GM23248 (cell line): ENCODE results near the gene MGMT. TPM values are rescaled to one million over a fixed set of nuclear protein-coding genes. Genes with fewer than 3 reads are reported as not detected.

ENCODE experiments used
- DNase-seq: peaks from one replicate; pipeline ENCODE4 v3.0.0-alpha.2; 2015
- H2AFZ ChIP-seq: fragments of 200-600 bp; sonication (generic); 2 replicates; pipeline ENCODE4 v1.6.1; 2016; ENCODE audit warnings: antibody characterized with exemption
- H3F3A ChIP-seq: fragments of 200-600 bp; sonication (generic); 2 replicates; pipeline ENCODE4 v1.6.1; 2016; ENCODE audit warnings: mild to moderate bottlenecking, antibody characterized with exemption, mixed run types; ENCODE audit not compliant: insufficient read depth
- H3K27ac ChIP-seq: fragments of 200-600 bp; sonication (generic); 2 replicates; pipeline ENCODE4 v1.5.1; 2016; ENCODE audit warnings: mild to moderate bottlenecking
- H3K27me3 ChIP-seq: fragments of 200-600 bp; sonication (generic); replicated peaks from 2 replicates; pipeline ENCODE4 v1.6.1; 2016; ENCODE audit warnings: mild to moderate bottlenecking; ENCODE audit not compliant: insufficient read depth
- H3K36me3 ChIP-seq: fragments of 200-600 bp; sonication (generic); 2 replicates; pipeline ENCODE4 v1.6.1; 2016; ENCODE audit warnings: low read depth, mild to moderate bottlenecking
- H3K4me1 ChIP-seq: fragments of 200-600 bp; sonication (generic); 2 replicates; pipeline ENCODE4 v1.6.1; 2016; ENCODE audit warnings: mild to moderate bottlenecking; ENCODE audit not compliant: insufficient read depth
- H3K4me2 ChIP-seq: fragments of 200-600 bp; sonication (generic); one replicate; pipeline ENCODE4 v1.6.1; 2016; ENCODE audit warnings: mild to moderate bottlenecking; ENCODE audit not compliant: unreplicated experiment
- H3K4me3 ChIP-seq: fragments of 200-600 bp; sonication (generic); 2 replicates; pipeline ENCODE4 v1.5.1; 2016; ENCODE audit warnings: mild to moderate bottlenecking
- H3K79me2 ChIP-seq: fragments of 200-600 bp; sonication (generic); 2 replicates; pipeline ENCODE4 v1.6.1; 2016; ENCODE audit warnings: mild to moderate bottlenecking; ENCODE audit not compliant: insufficient read depth
- H3K9ac ChIP-seq: fragments of 200-600 bp; sonication (generic); 2 replicates; pipeline ENCODE4 v1.6.1; 2016; ENCODE audit warnings: mild to moderate bottlenecking
- H3K9me2 ChIP-seq: fragments of 200-600 bp; sonication (generic); 2 replicates; pipeline ENCODE4 v1.6.1; 2016; ENCODE audit warnings: mixed run types, mild to moderate bottlenecking, moderate library complexity; ENCODE audit not compliant: insufficient read depth
- H3K9me3 ChIP-seq: fragments of 200-600 bp; sonication (generic); one replicate; pipeline ENCODE4 v1.6.1; 2017; ENCODE audit warnings: low read depth
- H4K20me1 ChIP-seq: fragments of 200-600 bp; sonication (generic); 2 replicates; pipeline ENCODE4 v1.6.0; 2016; ENCODE audit not compliant: insufficient read depth
- EZH2 ChIP-seq: fragments of 200-600 bp; sonication (generic); IDR thresholded peaks from 2 replicates; pipeline ENCODE4 v1.6.1; 2018; ENCODE audit warnings: antibody characterized with exemption, mild to moderate bottlenecking; ENCODE audit not compliant: insufficient read depth, poor library complexity, severe bottlenecking
- EZH2phosphoT487 ChIP-seq: fragments of 200-600 bp; sonication (generic); IDR thresholded peaks from 2 replicates; pipeline ENCODE4 v1.6.1; 2018; ENCODE audit warnings: antibody characterized with exemption, moderate library complexity, mild to moderate bottlenecking, low read depth; ENCODE audit not compliant: insufficient read depth
- WGBS, 2 experiments: methylation state at CpG; one replicate each; pipeline ENCODE4 v1.1.6; 2015 to 2017; ENCODE audit warnings: low lambda C conversion rate in 2 of 2, low coverage in 1 of 2; ENCODE audit errors: missing lambda C conversion rate in 2 of 2; 5-methylcytosine and 5-hydroxymethylcytosine counted together
- in situ Hi-C: fragments of 300-500 bp; cut with MboI; formaldehyde crosslinking; loops from 2 replicates; pipeline ENCODE4 v1.15.0; 2020
- polyA plus RNA-seq: library from polyadenylated mRNA; unstranded; fragments of >200 nt; fragmentation: Nextera tagmentation; extraction: Ambion mirVana; gene quantifications from 2 replicates; pipeline ENCODE4 v1.2.1, GENCODE V29; 2016
- total RNA-seq: library from RNA; depleted of rRNA; stranded (reverse); fragments of >200 nt; shearing (Covaris generic); gene quantifications from 2 replicates; pipeline ENCODE4 v1.2.3, GENCODE V29; 2014

MGMT gene
- total and polyA plus RNA-seq, 2 experiments from 2014 or later = 28.5 to 35.1 TPM

DNA sequence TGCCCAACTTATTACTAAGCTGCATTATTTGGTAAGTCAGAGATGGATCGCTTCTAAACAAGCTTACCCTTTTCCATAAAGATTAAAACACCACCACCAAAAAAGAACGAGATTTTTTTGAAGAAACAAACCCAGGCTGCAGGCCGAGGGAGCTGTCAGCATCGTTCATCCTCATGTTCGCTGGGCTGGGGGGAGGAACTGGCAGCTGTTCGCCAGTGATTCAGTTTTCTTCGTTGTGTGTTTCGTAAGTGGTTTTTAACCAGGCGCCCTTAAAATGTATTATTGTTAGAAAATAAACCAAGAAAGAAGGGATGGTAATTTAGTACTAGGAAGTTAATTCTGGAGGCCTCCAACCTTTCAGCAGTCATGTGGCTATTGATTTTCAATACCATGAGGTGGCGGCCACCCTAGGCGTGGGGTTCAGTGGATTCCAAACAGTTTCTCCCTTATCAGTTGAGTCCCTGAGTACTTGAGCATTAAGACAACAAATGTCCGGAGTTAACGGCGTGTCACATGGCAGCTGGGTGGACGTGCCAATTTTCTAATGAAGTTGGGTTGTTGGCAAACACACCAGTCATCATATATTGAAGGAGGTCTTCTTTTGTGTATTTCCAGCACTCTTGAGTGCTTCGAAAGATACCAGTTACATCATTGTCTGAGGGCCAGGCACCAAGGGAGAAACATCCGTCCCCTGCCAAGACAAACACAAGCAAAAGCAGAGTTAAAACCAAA is 323.8 kb downstream of the MGMT start:
- no peak overlapping the region for H2AFZ ChIP-seq
- H3K9me2 ChIP-seq = no peaks in the 10 kb centered on the region
- WGBS, 2 experiments = 56 to 57% methylated on average over 17 of the region's 17 CpGs
- no peaks in the 10 kb centered on the region for H3K36me3 ChIP-seq
- in situ Hi-C loops = no loop called here
- H3K9ac ChIP-seq = no peak overlapping the region
- H3K4me2 ChIP-seq = no peak overlapping the region
- H3K79me2 ChIP-seq = no peaks in the 10 kb centered on the region
- no peaks in the 10 kb centered on the region for H4K20me1 ChIP-seq
- TF ChIP-seq EZH2phosphoT487 (no peak), EZH2 (no peak)
- H3F3A ChIP-seq = no peaks in the 10 kb centered on the region
- no peaks in the 10 kb centered on the region for H3K9me3 ChIP-seq
- H3K4me1 ChIP-seq = no peaks in the 10 kb centered on the region
- H3K27ac ChIP-seq = no peak overlapping the region
- H3K27me3 ChIP-seq = no peaks in the 10 kb centered on the region
- DNase-seq = no peak
- H3K4me3 ChIP-seq = no peak overlapping the region

- Histone ChIP-seq H3K79me2 (no peaks in the 10 kb centered on the region), H2AFZ (no peak overlapping the region), H3F3A (no peaks in the 10 kb centered on the region), H3K9me3 (no peaks in the 10 kb centered on the region), H3K9ac (no peak overlapping the region), H3K36me3 (no peaks in the 10 kb centered on the region), H3K27ac (no peak overlapping the region), H3K4me1 (no peaks in the 10 kb centered on the region), H3K4me2 (no peak overlapping the region), H3K27me3 (no peaks in the 10 kb centered on the region), H3K4me3 (no peak overlapping the region), H3K9me2 (no peaks in the 10 kb centered on the region), H4K20me1 (no peaks in the 10 kb centered on the region)
- in situ Hi-C loops = no loop called here
- TF ChIP-seq EZH2 = no peak
- no peak for TF ChIP-seq EZH2phosphoT487
- 3 to 6% methylated on average over 7 of the region's 7 CpGs for WGBS, 2 experiments
- no peak for DNase-seq
These were observed 325.1 kb downstream of the MGMT start for GRCh38 chr10:129792141-129792540.

GRCh38 chr10:129792864-129793263 is 325.8 kb downstream of the MGMT start:
- Histone ChIP-seq H3K4me2 (no peak overlapping the region), H3K4me1 (no peaks in the 10 kb centered on the region), H3K36me3 (no peaks in the 10 kb centered on the region), H3K79me2 (no peaks in the 10 kb centered on the region), H3F3A (no peaks in the 10 kb centered on the region), H4K20me1 (no peaks in the 10 kb centered on the region), H3K27me3 (no peaks in the 10 kb centered on the region), H3K9me3 (no peaks in the 10 kb centered on the region), H3K9ac (no peak overlapping the region), H3K9me2 (no peaks in the 10 kb centered on the region), H2AFZ (no peak overlapping the region), H3K27ac (no peak overlapping the region), H3K4me3 (no peak overlapping the region)
- TF ChIP-seq EZH2phosphoT487 = no peak
- TF ChIP-seq EZH2 = no peak
- WGBS, 2 experiments = 49 to 52% methylated on average over 10 of the region's 10 CpGs
- in situ Hi-C loops = no loop called here
- no peak for DNase-seq

DNA sequence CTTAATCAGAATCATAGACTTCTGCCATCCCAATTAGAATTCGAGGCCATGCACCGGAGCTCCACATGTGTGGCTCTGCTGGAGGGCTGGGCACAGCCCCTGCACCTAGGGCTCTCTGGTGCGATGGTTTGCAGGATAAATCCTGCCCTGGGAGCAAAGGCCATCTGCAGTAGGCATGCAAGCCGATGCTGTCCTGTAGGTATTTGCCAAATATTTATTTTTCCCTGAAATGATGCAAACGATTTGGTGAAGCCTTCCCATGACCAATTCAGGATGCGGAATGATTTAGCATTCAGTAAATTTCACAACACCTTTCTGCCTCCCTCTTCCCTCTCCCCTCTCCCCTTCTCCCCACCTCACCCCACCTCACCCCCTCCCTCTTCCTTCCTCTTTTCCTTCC is 326.4 kb downstream of the MGMT start:
- H3K4me2 ChIP-seq = no peak overlapping the region
- TF ChIP-seq EZH2phosphoT487 (no peak), EZH2 (no peak)
- H3K4me3 ChIP-seq = no peak overlapping the region
- in situ Hi-C loops = no loop called here
- no peaks in the 10 kb centered on the region for H3F3A ChIP-seq
- no peaks in the 10 kb centered on the region for H3K9me2 ChIP-seq
- no peak for DNase-seq
- no peaks in the 10 kb centered on the region for H3K36me3 ChIP-seq
- H4K20me1 ChIP-seq = no peaks in the 10 kb centered on the region
- no peak overlapping the region for H3K27ac ChIP-seq
- H3K79me2 ChIP-seq = no peaks in the 10 kb centered on the region
- no peak overlapping the region for H3K9ac ChIP-seq
- no peaks in the 10 kb centered on the region for H3K4me1 ChIP-seq
- H3K27me3 ChIP-seq = no peaks in the 10 kb centered on the region
- 45 to 54% methylated on average over 6 of the region's 6 CpGs for WGBS, 2 experiments
- no peaks in the 10 kb centered on the region for H3K9me3 ChIP-seq
- no peak overlapping the region for H2AFZ ChIP-seq

DNA sequence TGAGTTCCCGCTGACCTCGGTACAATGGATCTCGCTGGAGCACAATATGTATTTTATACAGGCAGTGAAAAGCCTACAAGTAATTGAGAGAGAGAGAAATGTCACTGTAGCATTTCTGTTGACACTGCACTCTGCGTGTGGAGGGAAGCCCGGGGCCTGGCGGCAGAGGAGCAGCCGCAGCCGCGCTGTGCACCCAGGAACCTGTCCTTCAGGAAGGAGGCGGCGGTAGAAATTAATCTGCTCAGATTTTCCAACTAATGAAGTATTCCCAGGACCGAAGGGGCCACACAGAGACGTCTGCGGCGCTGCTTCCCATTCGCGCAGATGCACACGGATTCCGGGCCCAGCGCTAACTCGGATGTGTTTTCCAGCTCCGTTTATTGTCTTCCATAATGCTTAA is 327.0 kb downstream of the MGMT start:
- Histone ChIP-seq H3K9me3 (no peaks in the 10 kb centered on the region), H3K79me2 (no peaks in the 10 kb centered on the region), H3F3A (no peaks in the 10 kb centered on the region), H3K27ac (no peak overlapping the region), H3K4me1 (no peaks in the 10 kb centered on the region), H3K36me3 (no peaks in the 10 kb centered on the region), H3K9me2 (no peaks in the 10 kb centered on the region), H4K20me1 (no peaks in the 10 kb centered on the region), H3K4me3 (no peak overlapping the region), H3K4me2 (no peak overlapping the region), H3K9ac (no peak overlapping the region), H2AFZ (no peak overlapping the region), H3K27me3 (no peaks in the 10 kb centered on the region)
- in situ Hi-C loops = no loop called here
- DNase-seq = no peak
- TF ChIP-seq EZH2 (no peak), EZH2phosphoT487 (no peak)
- WGBS, 2 experiments = 83% methylated on average over 22 of the region's 22 CpGs
